ENCODE results near the gene SARDH.

- no peak for TF ChIP-seq POLR2A (IDR thresholded peaks at IDR 0.05; ENCODE audit: extremely low read depth, insufficient read length)
- TF ChIP-seq CTCF (IDR thresholded peaks at IDR 0.05; ENCODE audit: low read depth, low read length), result no peak
- TF ChIP-seq MAX (IDR thresholded peaks at IDR 0.05; ENCODE audit: low read depth, low read length), result no peak
Observed at GRCh38 chr9:133694686-133695085, 43.5 kb downstream of the SARDH start.

All from NB4 (cell line).